OCI-LY1 (cell line): Measurements from ENCODE around the gene TULP4.

Experiments
- H2AFZ ChIP-seq: fragments of 200-600 bp; sonication (generic), shearing (Covaris generic); 2 replicates; pipeline ENCODE4 v1.6.0; 2014; ENCODE audit warnings: antibody characterized with exemption, mild to moderate bottlenecking, low read length
- H3F3A ChIP-seq: fragments of 200-600 bp; sonication (generic), shearing (Covaris generic); 2 replicates; pipeline ENCODE4 v1.6.0; 2014; ENCODE audit warnings: mild to moderate bottlenecking, antibody characterized with exemption, low read length, moderate library complexity; ENCODE audit not compliant: insufficient read depth
- H3K27ac ChIP-seq: fragments of 200-600 bp; sonication (generic); 2 replicates; pipeline ENCODE4 v1.5.1; 2014; ENCODE audit warnings: low read length, mixed run types, mild to moderate bottlenecking, low read depth; ENCODE audit not compliant: poor library complexity, severe bottlenecking
- H3K27me3 ChIP-seq: fragments of 200-600 bp; sonication (generic); 2 replicates; pipeline ENCODE4 v1.6.0; 2014; ENCODE audit warnings: antibody characterized with exemption, mild to moderate bottlenecking, low read length, moderate library complexity; ENCODE audit not compliant: insufficient read depth
- H3K36me3 ChIP-seq: fragments of 200-600 bp; sonication (generic); 2 replicates; pipeline ENCODE4 v1.6.1; 2014; ENCODE audit warnings: mild to moderate bottlenecking, antibody characterized with exemption, low read length, moderate library complexity, mixed read lengths; ENCODE audit not compliant: insufficient read depth
- H3K4me1 ChIP-seq: fragments of 200-600 bp; sonication (generic); 2 replicates; pipeline ENCODE4 v1.5.1; 2014; ENCODE audit warnings: mild to moderate bottlenecking, low read length, moderate library complexity; ENCODE audit not compliant: insufficient read depth, severe bottlenecking
- H3K4me2 ChIP-seq: fragments of 200-600 bp; sonication (generic), shearing (Covaris generic); 2 replicates; pipeline ENCODE4 v1.6.1; 2014; ENCODE audit warnings: low read length
- H3K4me3 ChIP-seq: fragments of 200-600 bp; sonication (generic); 2 replicates; pipeline ENCODE4 v1.5.1; 2014; ENCODE audit warnings: low read length, low read depth, mild to moderate bottlenecking, mixed read lengths; ENCODE audit not compliant: poor library complexity, severe bottlenecking
- H3K79me2 ChIP-seq: fragments of 200-600 bp; shearing (Covaris generic); 2 replicates; pipeline ENCODE4 v1.6.1; 2016; ENCODE audit warnings: mixed run types, low read length, mixed read lengths; ENCODE audit not compliant: insufficient read depth
- H3K9ac ChIP-seq: fragments of 200-600 bp; sonication (generic), shearing (Covaris generic); 2 replicates; pipeline ENCODE4 v1.6.1; 2014; ENCODE audit warnings: mild to moderate bottlenecking, low read length, mixed read lengths
- H3K9me2 ChIP-seq: fragments of 200-600 bp; sonication (generic), shearing (Covaris generic); 2 replicates; pipeline ENCODE4 v1.6.1; 2014; ENCODE audit warnings: low read depth, mild to moderate bottlenecking, low read length, mixed read lengths
- H3K9me3 ChIP-seq: fragments of 200-600 bp; shearing (Covaris generic); 2 replicates; pipeline ENCODE4 v1.6.1; 2014; ENCODE audit warnings: low read length, mixed read lengths
- H4K20me1 ChIP-seq: fragments of 200-600 bp; sonication (generic), shearing (Covaris generic); 2 replicates; pipeline ENCODE4 v1.6.0; 2016; ENCODE audit warnings: mild to moderate bottlenecking, low read length; ENCODE audit not compliant: insufficient read depth
- CTCF ChIP-seq: fragments of 200-600 bp; sonication (generic), shearing (Covaris generic); IDR thresholded peaks from 2 replicates; pipeline ENCODE4 v1.5.1; 2017; ENCODE audit warnings: mild to moderate bottlenecking, antibody characterized with exemption, low read length, moderate library complexity, mixed read lengths
- EZH2 ChIP-seq: fragments of 200-600 bp; sonication (generic), shearing (Covaris generic); IDR thresholded peaks from 2 replicates; pipeline ENCODE4 v1.8.0; 2017; ENCODE audit warnings: borderline replicate concordance, mixed run types, mild to moderate bottlenecking, antibody characterized with exemption, low read length, moderate library complexity, mixed read lengths

TULP4 gene

DNA sequence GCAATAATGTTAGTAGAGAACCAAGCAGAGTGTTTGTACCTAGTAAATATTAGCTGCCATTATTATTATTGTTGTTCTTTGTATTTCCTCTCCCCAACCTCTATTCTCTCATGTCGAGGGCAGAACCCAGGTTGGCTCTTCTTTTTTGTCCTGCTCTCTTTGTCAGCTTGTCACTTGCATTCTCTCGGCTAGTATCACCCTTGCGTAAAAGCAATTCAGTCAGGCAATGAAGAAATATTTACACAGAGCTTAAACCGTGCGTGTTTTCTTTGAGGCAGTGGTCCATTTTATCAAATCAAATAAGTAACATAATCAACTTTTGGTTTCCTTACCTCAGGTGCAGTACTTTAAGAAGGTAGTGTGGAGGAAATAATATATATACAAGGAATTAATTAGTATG, 83.9 kb downstream of the TULP4 start:
- Histone ChIP-seq H3K9me3 (peaks cover 15% of the 10 kb centered on the region; the same call in 1 of the 2 replicates), H3K4me1 (peaks cover 27% of the 10 kb centered on the region), H2AFZ (no peak overlapping the region), H3F3A (no peaks in the 10 kb centered on the region), H3K79me2 (peaks cover 17% of the 10 kb centered on the region; the same call in 1 of the 2 replicates), H3K4me2 (no peak overlapping the region), H3K36me3 (peaks cover 33% of the 10 kb centered on the region), H3K9me2 (no peaks in the 10 kb centered on the region), H3K9ac (no peak overlapping the region), H3K27ac (no peak overlapping the region), H3K27me3 (no peaks in the 10 kb centered on the region), H4K20me1 (no peaks in the 10 kb centered on the region), H3K4me3 (no peak overlapping the region)
- TF ChIP-seq CTCF (no peak), EZH2 (no peak)

GRCh38 chr6:158397578-158397977, 85.3 kb downstream of the TULP4 start:
- no peaks in the 10 kb centered on the region for H3K9me2 ChIP-seq
- H3K27ac ChIP-seq = no peak overlapping the region
- no peak overlapping the region for H2AFZ ChIP-seq
- peaks cover 27% of the 10 kb centered on the region for H3K4me1 ChIP-seq
- H3K4me2 ChIP-seq = no peak overlapping the region
- H3K9ac ChIP-seq = no peak overlapping the region
- TF ChIP-seq EZH2 (no peak), CTCF (no peak)
- no peaks in the 10 kb centered on the region for H3F3A ChIP-seq
- H3K9me3 ChIP-seq = peaks cover 5% of the 10 kb centered on the region; the same call in 1 of the 2 replicates
- H4K20me1 ChIP-seq = no peaks in the 10 kb centered on the region
- H3K4me3 ChIP-seq = no peak overlapping the region
- H3K27me3 ChIP-seq = no peaks in the 10 kb centered on the region
- peaks cover 21% of the 10 kb centered on the region for H3K36me3 ChIP-seq
- H3K79me2 ChIP-seq = peaks cover 17% of the 10 kb centered on the region; the same call in 1 of the 2 replicates

DNA sequence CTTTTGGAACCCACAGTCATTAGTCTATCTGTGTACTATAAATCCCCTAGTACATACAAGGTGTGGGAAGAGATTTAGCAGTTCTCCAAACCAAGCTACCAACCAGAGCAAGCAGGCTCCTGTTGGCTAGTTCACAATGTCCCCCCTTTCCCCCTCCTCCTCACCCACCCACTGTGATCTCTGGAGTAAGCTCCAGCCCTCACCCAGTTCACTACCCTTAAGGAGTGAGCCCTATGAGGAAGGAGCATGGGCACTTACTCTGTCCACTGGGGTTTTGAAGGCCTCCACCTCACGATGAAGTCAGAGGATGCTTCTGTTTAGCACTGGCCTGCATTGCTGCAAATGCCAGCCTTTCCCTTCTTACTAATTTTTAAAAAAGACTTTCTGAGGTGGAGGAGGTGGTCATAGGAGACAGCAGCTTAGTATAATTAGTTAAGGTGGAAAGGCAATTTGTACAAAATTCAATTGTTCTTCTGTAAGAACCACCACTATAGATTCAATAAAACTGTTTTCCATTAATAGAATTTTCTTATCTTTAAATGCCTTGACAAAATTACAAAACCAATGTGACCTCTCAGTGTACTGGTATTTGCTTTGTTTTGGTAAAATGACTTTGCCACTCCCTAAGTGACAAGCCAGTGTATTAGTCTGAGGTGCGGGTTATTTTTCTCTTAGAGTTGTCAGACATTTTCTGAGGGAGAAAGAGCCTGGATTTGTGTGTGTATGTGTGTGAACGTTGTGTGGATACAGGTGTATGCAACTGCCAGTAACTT, 86.2 kb downstream of the TULP4 start:
- H3K4me3 ChIP-seq = no peak overlapping the region
- H3K4me2 ChIP-seq = no peak overlapping the region
- H3K4me1 ChIP-seq = peaks cover 27% of the 10 kb centered on the region
- H3K79me2 ChIP-seq = peaks cover 17% of the 10 kb centered on the region; the same call in 1 of the 2 replicates
- H3K36me3 ChIP-seq = peaks cover 15% of the 10 kb centered on the region
- no peak for TF ChIP-seq EZH2
- TF ChIP-seq CTCF = no peak
- no peaks in the 10 kb centered on the region for H3K27me3 ChIP-seq
- no peaks in the 10 kb centered on the region for H3K9me2 ChIP-seq
- H2AFZ ChIP-seq = no peak overlapping the region
- no peaks in the 10 kb centered on the region for H4K20me1 ChIP-seq
- H3F3A ChIP-seq = no peaks in the 10 kb centered on the region
- 0 out of 2 replicates have a peak, but pooled peaks cover 1% of the 10 kb centered on the region for H3K9me3 ChIP-seq
- H3K9ac ChIP-seq = no peak overlapping the region
- peak overlapping the region; percentile 57 for H3K27ac ChIP-seq
